GM18858 (cell line): ENCODE measurements around the gene MTUS2.
A peak's percentile ranks its signal among the peaks of the same experiment; 100 is the strongest.

Source experiments
- ATAC-seq: cut with Tn5 transposase; IDR thresholded peaks from one replicate; pipeline ENCODE4 v1.9.1; 2021; ENCODE audit not compliant: unreplicated experiment

Gene MTUS2

GRCh38 chr13:29021311-29021710, 201.2 kb downstream of the MTUS2 start:
- no peak for ATAC-seq

- no peak for ATAC-seq
Observed at GRCh38 chr13:29021717-29022116, 201.6 kb downstream of the MTUS2 start.

- ATAC-seq = no peak
Observed at GRCh38 chr13:29022410-29022809, 202.3 kb downstream of the MTUS2 start.

GRCh38 chr13:29022968-29023367, 202.8 kb downstream of the MTUS2 start:
- ATAC-seq = no peak

- ATAC-seq = no peak
Observed at GRCh38 chr13:29024783-29025182, 204.6 kb downstream of the MTUS2 start.

GRCh38 chr13:29028868-29029267, 208.7 kb downstream of the MTUS2 start:
- no peak for ATAC-seq

- ATAC-seq = no peak
Observed at GRCh38 chr13:29038700-29039099, 218.6 kb downstream of the MTUS2 start.

- no peak for ATAC-seq
Observed at GRCh38 chr13:29039212-29039611, 219.1 kb downstream of the MTUS2 start.

- ATAC-seq = no peak
Observed at GRCh38 chr13:29046588-29046987, 226.4 kb downstream of the MTUS2 start.

- ATAC-seq = no peak
Observed at GRCh38 chr13:29049524-29049923, 229.4 kb downstream of the MTUS2 start.

- no peak for ATAC-seq
Observed at GRCh38 chr13:29050719-29051118, 230.6 kb downstream of the MTUS2 start.

- ATAC-seq = no peak
Observed at GRCh38 chr13:29059800-29060199, 239.7 kb downstream of the MTUS2 start.

GRCh38 chr13:29065142-29065541, 245.0 kb downstream of the MTUS2 start:
- ATAC-seq = no peak

GRCh38 chr13:29067306-29067945, 247.3 kb downstream of the MTUS2 start:
- no peak for ATAC-seq

GRCh38 chr13:29073755-29074154, 253.6 kb downstream of the MTUS2 start:
- no peak for ATAC-seq

- no peak for ATAC-seq
Observed at GRCh38 chr13:29077051-29077813, 257.1 kb downstream of the MTUS2 start.

GRCh38 chr13:29081036-29081435, 260.9 kb downstream of the MTUS2 start:
- peak; percentile 97 for ATAC-seq

GRCh38 chr13:29081697-29082440, 261.7 kb downstream of the MTUS2 start:
- ATAC-seq = no peak

- no peak for ATAC-seq
Observed at GRCh38 chr13:29099781-29100406, 279.8 kb downstream of the MTUS2 start.

- no peak for ATAC-seq
Observed at GRCh38 chr13:29100758-29101157, 280.6 kb downstream of the MTUS2 start.

GRCh38 chr13:29101409-29101808, 281.3 kb downstream of the MTUS2 start:
- ATAC-seq = no peak
